Tibial nerve (tissue), 4 donors: ENCODE results near the gene CCDC38.
A peak's percentile ranks its signal among the peaks of the same experiment; 100 is the strongest.

ENCODE experiments used
- CTCF ChIP-seq, 5 experiments: fragments of 200-600 bp in 3 of 5; fragments of 450-650 bp in 2 of 5; sonication (generic) in 3 of 5; IDR thresholded peaks; one replicate each; pipeline ENCODE4 v1.5.1; 2016 to 2019; ENCODE audit warnings: antibody characterized with exemption in 5 of 5, mild to moderate bottlenecking in 3 of 5, moderate library complexity in 2 of 5
- EP300 ChIP-seq, 2 donors: sonication (generic); formaldehyde crosslinking; IDR thresholded peaks; one replicate each; pipeline ENCODE4 v1.6.1; 2017; ENCODE audit warnings: antibody characterized with exemption in 2 of 2, mild to moderate bottlenecking in 1 of 2
- POLR2A ChIP-seq, 2 donors: fragments of 450-650 bp; IDR thresholded peaks; one replicate each; pipeline ENCODE4 v1.6.1; 2017; ENCODE audit warnings: antibody characterized with exemption in 2 of 2, mild to moderate bottlenecking in 2 of 2, moderate library complexity in 2 of 2

GRCh38 chr12:95942524-95943329 is at the start of gene CCDC38:
- no peak for TF ChIP-seq CTCF (IDR thresholded peaks at IDR 0.05)
- no peak for TF ChIP-seq POLR2A (IDR thresholded peaks at IDR 0.05)
- peak in 1 of 2 donors; percentile 29 for TF ChIP-seq EP300 (IDR thresholded peaks at IDR 0.05)
